Right ventricle myocardium inferior (tissue), 1 donor: ENCODE measurements around the gene DPP6. TPM values are rescaled to one million over a fixed set of nuclear protein-coding genes. Genes with fewer than 3 reads are reported as not detected.

Experiments used
- ATAC-seq: fragments of 200-7000 bp; cut with Tn5 transposase; one replicate; pipeline ENCODE4 v1.9.1; 2020; ENCODE audit warnings: mild to moderate bottlenecking, moderate library complexity
- DNase-seq: peaks from one replicate; pipeline ENCODE4 v3.0.0; 2021; ENCODE audit errors: missing footprints
- intact Hi-C: fragments of 100-400 bp; cut with DNase I; formaldehyde crosslinking; loops from one replicate; pipeline ENCODE4 v1.11.0; 2022
- total RNA-seq: library from RNA; stranded (reverse); fragmentation: NEBNext Ultra II Directional; extraction: Animal tissue kit (Norgen Biotek cat#: 25700); gene quantifications from one replicate; pipeline ENCODE4 v1.2.1, GENCODE V29; 2021
- donor health status: DM: no; HTN: yes; CAD: no; lungs with severe emphysema.

The DPP6 gene
- total RNA-seq, 1 donor from 2014 or later = 0.19 TPM

DNA sequence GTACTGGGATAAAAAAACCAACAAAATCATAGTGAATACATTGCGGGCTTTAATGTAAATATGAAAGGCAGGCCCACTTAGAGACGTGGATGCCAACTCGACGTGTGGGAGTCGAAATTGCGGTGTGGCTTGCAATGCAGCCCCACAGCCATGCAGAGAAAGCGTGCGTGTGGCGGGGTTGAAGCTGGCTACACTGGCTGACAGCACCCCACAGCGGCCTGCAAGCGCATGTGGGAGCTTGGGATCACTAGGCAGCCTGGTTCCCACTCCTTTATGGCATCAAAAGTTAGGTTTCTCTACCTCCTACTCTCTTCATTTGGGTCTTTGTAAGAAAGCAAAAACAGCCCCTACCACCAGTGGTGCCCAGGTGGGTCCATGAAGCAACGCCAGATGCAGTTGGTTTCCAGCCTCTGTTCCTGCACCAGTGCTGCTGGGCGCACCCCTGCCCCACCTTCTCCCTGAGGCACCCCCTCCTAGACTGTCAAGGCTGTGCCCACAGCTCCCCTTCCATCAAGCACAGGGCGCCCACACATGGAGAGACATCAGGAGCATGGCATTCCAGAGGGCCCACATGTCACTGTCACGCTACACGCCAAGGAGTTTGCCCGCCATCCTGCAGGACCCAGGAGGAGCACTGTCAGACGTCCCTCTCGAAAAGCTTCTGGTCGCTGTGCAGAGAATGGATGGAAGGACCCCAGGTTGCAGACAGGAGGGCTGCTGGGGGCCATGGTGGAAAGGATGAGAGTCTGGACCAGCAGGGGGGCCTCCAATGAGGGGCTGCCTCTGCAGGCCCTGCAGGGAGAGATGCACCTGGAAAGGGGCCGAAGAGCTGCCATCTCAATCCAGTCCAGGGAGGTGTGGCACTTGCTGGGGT lies 807.8 kb downstream of the DPP6 start:
- ATAC-seq (no peak), DNase-seq (no peak)
- intact Hi-C loops = no loop called here

DNA sequence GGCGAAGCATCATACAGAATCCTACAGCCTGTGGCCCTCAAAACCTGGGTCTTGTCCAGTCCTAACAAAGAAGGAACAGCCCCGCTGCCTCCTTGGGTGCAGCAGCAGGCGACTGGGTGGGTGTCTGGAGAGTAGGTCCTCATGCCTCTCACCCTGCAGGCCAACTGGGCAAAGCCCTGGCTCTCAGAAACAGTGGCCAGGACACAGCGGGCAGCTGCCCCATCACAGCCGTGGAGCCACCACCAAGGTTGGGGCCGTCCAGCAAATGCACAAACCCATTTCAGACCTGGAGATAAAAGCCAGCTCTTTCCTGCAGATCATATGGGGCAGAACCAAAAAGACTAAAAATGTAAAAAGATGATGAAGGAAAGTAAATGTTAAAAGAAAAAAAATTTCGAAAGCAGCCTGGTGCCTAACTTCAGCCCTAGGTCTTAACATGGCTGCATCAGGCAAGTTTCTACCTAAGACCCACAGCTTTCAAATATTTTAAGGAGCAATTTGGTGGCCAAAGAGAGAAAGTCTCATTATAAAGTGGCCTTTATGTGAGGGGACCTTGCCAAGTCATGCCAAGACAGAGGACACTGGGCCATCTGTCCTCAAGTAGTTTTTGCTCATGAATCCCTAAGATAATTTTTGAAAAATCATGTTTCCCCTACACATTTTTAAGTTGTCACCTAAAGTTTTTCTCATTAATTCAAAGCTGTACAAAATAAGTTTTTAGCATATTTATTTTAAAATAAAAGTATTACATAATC lies 808.6 kb downstream of the DPP6 start:
- DNase-seq = no peak
- ATAC-seq = no peak
- intact Hi-C loops = no loop called here

- DNase-seq (no peak), ATAC-seq (no peak)
- intact Hi-C loops = no loop called here
These were observed 809.4 kb downstream of the DPP6 start for GRCh38 chr7:154861589-154861988.

- ATAC-seq (no peak), DNase-seq (no peak)
These were observed 810.1 kb downstream of the DPP6 start for GRCh38 chr7:154862153-154862791.

DNA sequence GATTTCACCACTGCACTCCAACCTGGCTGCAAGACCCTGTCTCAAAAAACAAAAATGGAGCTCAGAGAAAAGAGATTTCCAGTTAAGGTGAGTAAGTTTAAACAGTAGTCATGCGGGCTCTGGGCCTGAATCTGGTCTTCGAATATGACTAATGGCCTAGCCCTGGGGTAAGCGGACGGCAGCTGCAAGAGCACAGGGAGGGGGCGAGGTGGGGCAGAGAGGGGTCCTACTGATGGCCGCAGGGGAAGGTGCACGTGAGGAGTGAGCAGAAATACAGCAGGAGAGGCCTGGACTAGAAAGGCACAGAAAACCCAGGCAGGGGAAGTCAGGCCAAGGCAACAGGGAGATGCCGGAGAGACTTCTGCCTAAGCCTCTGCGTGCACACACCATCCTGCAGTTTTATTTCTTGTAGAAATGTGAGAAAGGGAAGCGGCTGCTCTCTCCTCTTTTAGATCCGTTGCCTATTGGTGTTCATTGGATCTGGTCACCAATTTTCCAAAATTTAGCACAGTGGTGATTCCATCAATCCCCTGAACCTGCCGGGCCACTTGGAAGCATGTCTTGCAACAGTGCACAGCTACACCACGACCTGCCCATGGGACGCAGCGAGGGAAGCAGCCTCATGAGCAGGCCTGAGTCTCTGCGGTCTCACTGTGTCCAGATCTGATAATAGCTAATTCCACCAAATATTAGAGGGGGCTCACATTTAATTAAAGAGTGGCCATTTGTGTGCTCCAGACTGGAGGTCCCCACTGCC lies 811.7 kb downstream of the DPP6 start:
- intact Hi-C loops = no loop called here
- no peak for DNase-seq
- ATAC-seq = no peak

More at GRCh38 chr7:154862153-154862791, 810.1 kb downstream of the DPP6 start:
- intact Hi-C loops = no loop called here

DNA sequence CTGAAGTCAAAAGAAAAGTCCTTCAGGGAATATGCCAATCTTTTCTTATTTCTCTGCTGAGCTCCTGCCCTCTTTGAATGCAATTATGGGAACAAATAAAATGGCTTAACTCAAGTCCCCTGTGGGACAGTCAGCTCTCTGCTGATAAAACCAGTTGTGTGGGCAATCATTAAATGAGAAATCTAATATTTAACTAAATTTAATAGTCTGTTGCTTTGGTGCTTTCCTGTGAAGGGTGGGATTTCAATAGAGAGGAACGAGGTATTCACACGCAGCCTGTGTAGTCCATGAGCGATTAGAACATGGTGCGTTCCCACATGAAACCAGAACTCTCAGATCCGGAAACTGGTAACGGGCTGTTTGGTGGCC lies 812.3 kb downstream of the DPP6 start:
- DNase-seq = no peak
- no peak for ATAC-seq
- intact Hi-C loops = no loop called here

GRCh38 chr7:154865984-154866685 lies 813.9 kb downstream of the DPP6 start:
- intact Hi-C loops = no loop called here
- DNase-seq = no peak
- ATAC-seq = no peak

- intact Hi-C loops = no loop called here
- DNase-seq = no peak
- ATAC-seq = no peak
These were observed 814.9 kb downstream of the DPP6 start for GRCh38 chr7:154867068-154867467.

DNA sequence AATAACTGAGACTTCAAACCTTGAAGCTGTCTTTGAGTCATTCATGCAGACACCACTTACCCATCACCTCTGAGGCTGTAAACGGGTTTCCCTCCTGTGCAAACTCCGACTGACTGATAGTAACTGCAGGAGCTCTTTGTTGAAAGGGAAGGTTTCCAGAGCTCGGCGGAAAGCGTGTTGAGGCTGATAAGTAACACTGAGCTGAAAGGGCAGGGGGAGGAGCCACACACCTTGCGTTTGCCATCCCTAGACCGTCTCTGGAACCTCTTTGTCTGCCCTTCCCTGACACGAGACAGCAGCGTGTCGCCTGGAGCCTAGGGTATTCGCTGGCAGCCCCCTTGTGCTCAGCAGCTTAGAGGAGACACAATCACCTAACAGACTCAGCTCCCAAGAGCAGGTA lies 816.7 kb downstream of the DPP6 start:
- intact Hi-C loops = no loop called here
- ATAC-seq = no peak
- DNase-seq = no peak

DNA sequence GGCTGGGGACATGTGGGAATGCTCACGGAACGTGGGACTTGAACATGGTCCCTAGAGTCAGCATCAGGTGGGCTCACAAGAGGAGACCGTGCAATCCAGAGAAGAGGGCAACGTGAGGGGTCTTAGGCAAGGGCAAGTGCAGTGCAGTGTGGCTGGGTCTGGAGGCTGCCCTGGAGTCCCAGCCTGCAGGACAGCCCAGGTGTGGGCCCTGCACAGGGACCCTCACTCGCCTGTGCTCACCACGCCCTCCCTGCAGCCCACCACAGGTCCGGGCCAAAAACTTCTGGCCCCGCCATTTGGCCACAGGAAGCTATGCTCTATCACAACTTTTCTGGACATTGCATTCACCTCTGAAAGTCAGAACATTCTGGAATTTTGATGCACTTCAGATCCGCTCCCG lies 817.2 kb downstream of the DPP6 start:
- no peak for ATAC-seq
- intact Hi-C loops = no loop called here
- no peak for DNase-seq

DNA sequence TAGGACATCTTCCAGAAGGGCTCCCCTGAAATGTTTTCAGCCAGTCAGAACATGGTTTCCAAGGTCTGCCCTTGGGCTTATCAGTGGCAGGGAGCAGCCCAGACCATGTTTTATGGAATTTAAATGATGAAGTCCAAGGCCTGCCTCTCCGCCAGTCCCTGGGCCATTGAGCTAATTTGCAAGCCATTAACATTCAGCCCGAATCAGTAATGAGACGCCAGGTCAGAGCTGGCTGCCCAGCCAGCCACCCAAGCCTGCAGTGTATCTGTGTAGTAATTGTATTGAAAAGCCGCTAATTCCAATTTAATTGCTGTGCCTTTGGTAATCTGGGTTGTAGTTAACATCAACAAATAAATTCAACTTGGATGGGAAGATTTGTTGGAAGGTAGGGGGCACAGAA lies 819.3 kb downstream of the DPP6 start:
- ATAC-seq = no peak
- intact Hi-C loops = no loop called here
- no peak for DNase-seq

DNA sequence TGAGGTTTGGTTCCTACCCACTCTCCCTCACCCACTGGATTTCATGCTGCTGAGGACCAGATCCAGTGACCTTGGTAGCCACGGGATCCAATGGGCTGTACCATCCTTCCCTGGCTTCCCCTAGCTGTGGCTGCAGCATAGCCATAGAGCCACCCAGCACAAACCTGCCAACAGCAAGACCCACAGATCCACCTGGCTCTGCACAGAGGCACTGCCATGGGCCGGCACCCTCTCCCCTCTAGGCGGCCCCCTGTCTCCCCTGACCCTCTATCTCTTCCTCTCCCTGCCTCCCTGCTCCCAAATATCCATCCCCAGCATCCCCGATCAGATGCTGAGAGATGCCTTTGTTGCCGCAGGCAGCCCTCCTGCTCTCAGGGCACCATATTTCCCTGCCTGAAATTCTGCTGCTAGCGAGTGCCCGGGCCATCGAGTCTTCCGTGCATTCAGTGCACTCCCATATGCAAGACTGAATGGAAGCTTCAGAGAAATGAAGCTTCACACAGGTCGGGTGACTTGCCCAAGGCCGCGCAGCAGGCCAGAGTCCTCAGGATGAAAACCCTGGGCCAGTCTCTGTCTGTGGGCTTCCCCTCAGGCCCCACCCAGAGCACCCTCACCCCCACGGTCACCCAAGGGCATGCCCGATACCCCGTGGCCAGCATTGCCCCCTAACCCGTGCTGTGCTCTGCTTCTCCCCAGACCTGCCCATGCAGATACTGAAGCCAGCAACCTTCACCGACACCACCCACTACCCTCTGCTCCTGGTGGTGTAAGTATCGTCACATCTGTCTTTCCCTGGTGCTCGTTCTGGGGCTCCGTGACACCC lies 819.9 kb downstream of the DPP6 start:
- ATAC-seq (no peak), DNase-seq (no peak)
- intact Hi-C loops = no loop called here

GRCh38 chr7:154872811-154873499 lies 820.8 kb downstream of the DPP6 start:
- no peak for ATAC-seq
- intact Hi-C loops = no loop called here
- no peak for DNase-seq

DNA sequence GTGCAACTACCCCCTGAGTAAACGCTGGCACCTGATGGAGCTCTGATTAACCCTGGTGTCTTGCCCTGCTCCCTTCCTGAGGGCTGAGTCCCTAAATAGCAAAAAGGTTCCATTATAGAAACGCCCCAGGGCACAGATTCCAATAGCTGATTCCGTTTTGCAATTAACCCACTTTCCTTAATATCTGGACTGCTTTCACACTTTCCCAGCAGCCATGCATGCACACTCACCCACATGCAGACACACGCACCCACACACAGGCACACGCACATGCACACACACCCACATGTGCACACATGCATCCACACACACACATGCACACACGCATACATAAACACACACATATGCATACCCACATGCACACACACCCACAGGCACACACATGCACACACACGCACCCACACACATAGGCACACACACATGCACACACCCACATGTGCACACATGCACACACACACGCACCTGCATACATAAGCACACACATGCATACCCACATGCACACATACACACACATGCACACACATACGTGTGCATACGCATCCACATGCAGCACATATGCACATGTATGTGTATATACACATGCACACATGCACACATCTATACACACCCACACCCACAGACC lies 821.4 kb downstream of the DPP6 start:
- no peak for ATAC-seq

DNA sequence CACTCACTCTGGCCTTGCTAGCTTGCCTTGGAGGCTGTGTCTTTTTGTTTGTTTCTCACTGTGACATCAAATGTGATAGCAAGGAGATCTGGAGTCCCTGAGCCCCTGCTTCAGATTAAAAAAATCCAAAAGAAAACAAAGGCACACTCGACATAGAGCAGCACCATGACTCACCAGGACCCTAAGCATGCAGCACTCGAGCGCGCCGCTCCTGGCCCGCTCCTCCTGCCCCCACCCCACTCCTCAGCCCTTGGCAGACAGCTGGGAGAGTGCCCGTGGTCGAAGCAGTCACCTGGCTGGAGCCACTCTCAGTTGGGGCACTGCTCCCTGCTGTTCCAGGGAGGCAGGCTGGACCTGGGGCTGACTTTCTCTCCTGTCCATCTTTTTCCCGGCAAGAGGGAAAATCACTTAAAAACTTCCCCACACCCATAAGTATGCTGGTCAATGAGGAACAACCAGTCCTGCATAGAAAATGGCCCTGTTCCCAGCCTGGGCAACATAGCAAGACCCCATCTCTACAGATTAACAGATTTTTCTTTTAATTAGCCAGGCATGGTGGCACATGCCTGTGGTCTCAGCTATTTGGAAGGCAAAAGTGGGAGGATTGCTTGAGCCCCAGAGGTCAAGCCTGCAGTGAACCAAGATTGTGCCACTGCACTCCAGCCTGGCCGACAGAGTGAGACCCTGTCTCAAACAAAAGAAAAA lies 822.4 kb downstream of the DPP6 start:
- ATAC-seq (no peak), DNase-seq (no peak)
- intact Hi-C loops = no loop called here

More for the DNA sequence above, 821.4 kb downstream of the DPP6 start:
- intact Hi-C loops = no loop called here
- no peak for DNase-seq

DNA sequence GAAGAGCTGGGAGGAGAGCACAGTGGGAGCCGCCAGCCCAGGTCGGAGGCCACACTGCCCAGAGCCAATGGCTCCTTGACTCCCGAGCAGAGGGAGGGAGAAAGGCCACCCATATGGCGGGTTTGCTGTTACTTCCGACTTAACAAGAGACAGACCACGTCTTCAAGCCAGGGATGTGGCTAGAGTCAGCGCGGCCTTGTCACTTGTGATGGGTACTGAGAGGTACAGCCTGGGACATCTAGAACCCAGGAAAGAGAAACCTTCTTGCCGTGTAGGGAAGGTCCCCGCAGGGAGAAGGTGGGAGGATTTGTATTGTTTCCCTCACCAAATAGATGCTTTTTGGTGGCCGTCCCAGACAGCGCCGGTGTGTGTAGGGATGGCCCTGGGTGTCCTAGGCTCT lies 823.1 kb downstream of the DPP6 start:
- DNase-seq (no peak), ATAC-seq (no peak)
- intact Hi-C loops = no loop called here
